Transverse colon (tissue), 4 donors: Measurements from ENCODE around the gene PGP. TPM values are rescaled to one million over a fixed set of nuclear protein-coding genes. Genes with fewer than 3 reads are reported as not detected.

Experiments used
- DNase-seq: peaks from one replicate; pipeline ENCODE4 v3.0.0-alpha.2; 2019
- H3K27ac ChIP-seq, 4 donors: fragments of 200-600 bp; sonication (generic); 2 replicates each; pipeline ENCODE4 v1.5.1; 2016 to 2018; ENCODE audit warnings: inconsistent platforms in 4 of 4
- H3K27me3 ChIP-seq: fragments of 200-600 bp; sonication (generic); 2 replicates; pipeline ENCODE4 v1.5.1; 2017; ENCODE audit warnings: inconsistent platforms
- H3K36me3 ChIP-seq, 4 donors: fragments of 200-600 bp; sonication (generic); 2 replicates each; pipeline ENCODE4 v1.5.1; 2017 to 2019; ENCODE audit warnings: inconsistent platforms in 4 of 4
- H3K4me1 ChIP-seq, 4 donors: fragments of 200-600 bp; sonication (generic); 2 replicates each; pipeline ENCODE4 v1.5.1; 2017 to 2020; ENCODE audit warnings: inconsistent platforms in 4 of 4
- H3K4me3 ChIP-seq, 4 donors: fragments of 200-600 bp; sonication (generic); 1 replicate in 1 of 4; 2 replicates in 3 of 4; pipeline versions ENCODE4 v1.5.1 to v1.6.1; 2017 to 2019; ENCODE audit warnings: inconsistent platforms in 4 of 4
- H3K9me3 ChIP-seq, 2 donors: fragments of 200-600 bp; sonication (generic); 2 replicates each; pipeline ENCODE4 v1.5.1; 2017 to 2019; ENCODE audit warnings: inconsistent platforms in 2 of 2
- CTCF ChIP-seq, 5 experiments: fragments of 200-600 bp in 3 of 5; fragments of 450-650 bp in 2 of 5; sonication (generic) in 3 of 5; IDR thresholded peaks; 1 replicate in 2 of 5; 2 replicates in 3 of 5; pipeline ENCODE4 v1.5.1; 2016 to 2017; ENCODE audit warnings: antibody characterized with exemption in 5 of 5, inconsistent platforms in 3 of 5, mild to moderate bottlenecking in 2 of 5, moderate library complexity in 1 of 5
- EP300 ChIP-seq: sonication (generic); formaldehyde crosslinking; IDR thresholded peaks from one replicate; pipeline ENCODE4 v1.6.1; 2017; ENCODE audit warnings: antibody characterized with exemption, low read depth
- POLR2A ChIP-seq: fragments of 450-650 bp; IDR thresholded peaks from one replicate; pipeline ENCODE4 v1.6.1; 2016; ENCODE audit warnings: antibody characterized with exemption, mild to moderate bottlenecking, moderate library complexity
- POLR2AphosphoS5 ChIP-seq, 3 donors: sonication (generic); formaldehyde crosslinking; IDR thresholded peaks; one replicate each; pipeline ENCODE4 v1.6.1; 2016; ENCODE audit warnings: antibody characterized with exemption in 3 of 3
- WGBS, 2 donors: methylation state at CpG; one replicate each; pipeline ENCODE4 v1.1.5; 2018; ENCODE audit warnings: low coverage in 1 of 2; 5-methylcytosine and 5-hydroxymethylcytosine counted together
- in situ Hi-C, 4 donors: fragments of 200-750 bp; cut with MboI; loops; one replicate each; pipeline versions ENCODE4 v1.15.0 to v1.15.1; 2017; ENCODE audit warnings: low sequenced_read_pairs in 3 of 4, low pct_ligation_motif_present in 1 of 4, low pct_unique_long_range_greater_than_20kb in 1 of 4
- intact Hi-C: fragments of 100-400 bp; cut with DNase I; formaldehyde crosslinking; loops from one replicate; pipeline ENCODE4 v1.15.1; 2023; ENCODE audit warnings: low total_unique reads
- total RNA-seq, 4 donors: library from RNA; depleted of rRNA; stranded (reverse); fragments of >200 nt; gene quantifications; one replicate each; pipeline ENCODE4 v1.1.0, GENCODE V29; 2016

The PGP gene
- total RNA-seq, 4 donors from 2014 or later: 18.0 to 49.0 (median 29.5) TPM

- Histone ChIP-seq H3K27ac (no peak overlapping the region), H3K4me3 (no peak overlapping the region), H3K36me3 (peaks cover 0 to 81% (median 29%) of the 10 kb centered on the region in 4 donors), H3K4me1 (peaks cover 4 to 10% (median 7%) of the 10 kb centered on the region in 4 donors), H3K27me3 (no peaks in the 10 kb centered on the region), H3K9me3 (no peaks in the 10 kb centered on the region)
- WGBS, 2 donors: 92% methylated on average over 4 to 12 of the region's 12 CpGs
- intact Hi-C loops (no loop called here), in situ Hi-C loops (no loop called here)
- TF ChIP-seq EP300 (no peak), POLR2AphosphoS5 (IDR thresholded peaks at IDR 0.05) (no peak), CTCF (IDR thresholded peaks at IDR 0.05) (no peak), POLR2A (no peak)
- DNase-seq: no peak
Observed at GRCh38 chr16:2256531-2257140, 42.0 kb upstream of the PGP start.

GRCh38 chr16:2253293-2253692 lies 38.7 kb upstream of the PGP start:
- 82% methylated on average over 8 to 11 of the region's 11 CpGs for WGBS, 2 donors
- intact Hi-C loops (no loop called here), in situ Hi-C loops (no loop called here)
- no peak for DNase-seq
- H3K4me3 ChIP-seq: no peak overlapping the region
- H3K4me1 ChIP-seq: peaks cover 10 to 20% (median 17%) of the 10 kb centered on the region in 4 donors
- no peak overlapping the region for H3K27ac ChIP-seq
- TF ChIP-seq CTCF (IDR thresholded peaks at IDR 0.05) (no peak), POLR2AphosphoS5 (IDR thresholded peaks at IDR 0.05) (no peak), POLR2A (no peak)
- peaks cover 0 to 52% (median 18%) of the 10 kb centered on the region in 4 donors for H3K36me3 ChIP-seq
- H3K27me3 ChIP-seq: no peaks in the 10 kb centered on the region
- H3K9me3 ChIP-seq: no peaks in the 10 kb centered on the region

GRCh38 chr16:2252806-2253148 lies 38.1 kb upstream of the PGP start:
- intact Hi-C loops: no loop called here
- no peak for DNase-seq
- 82 to 88% methylated on average over 5 to 7 of the region's 7 CpGs for WGBS, 2 donors

More at GRCh38 chr16:2252806-2253148, 38.1 kb upstream of the PGP start:
- no peaks in the 10 kb centered on the region for H3K9me3 ChIP-seq
- no peaks in the 10 kb centered on the region for H3K27me3 ChIP-seq
- no peak overlapping the region for H3K4me3 ChIP-seq
- no peak for TF ChIP-seq POLR2AphosphoS5 (IDR thresholded peaks at IDR 0.05)
- TF ChIP-seq POLR2A: no peak
- TF ChIP-seq CTCF (IDR thresholded peaks at IDR 0.05): no peak
- no peak for TF ChIP-seq EP300
- peak overlapping the region in 3 of 4 donors; percentile 92 to 93 (median 92) for H3K27ac ChIP-seq
- peaks cover 0 to 47% (median 16%) of the 10 kb centered on the region in 4 donors for H3K36me3 ChIP-seq
- in situ Hi-C loops: no loop called here
- H3K4me1 ChIP-seq: peaks cover 10 to 20% (median 17%) of the 10 kb centered on the region in 4 donors
